Ammon's horn (tissue), 1 donor: ENCODE results near the gene STK40.

Source experiments
- DNase-seq: peaks from one replicate; pipeline ENCODE4 v3.0.0-alpha.2; 2016; ENCODE audit warnings: low spot score

The STK40 gene

DNA sequence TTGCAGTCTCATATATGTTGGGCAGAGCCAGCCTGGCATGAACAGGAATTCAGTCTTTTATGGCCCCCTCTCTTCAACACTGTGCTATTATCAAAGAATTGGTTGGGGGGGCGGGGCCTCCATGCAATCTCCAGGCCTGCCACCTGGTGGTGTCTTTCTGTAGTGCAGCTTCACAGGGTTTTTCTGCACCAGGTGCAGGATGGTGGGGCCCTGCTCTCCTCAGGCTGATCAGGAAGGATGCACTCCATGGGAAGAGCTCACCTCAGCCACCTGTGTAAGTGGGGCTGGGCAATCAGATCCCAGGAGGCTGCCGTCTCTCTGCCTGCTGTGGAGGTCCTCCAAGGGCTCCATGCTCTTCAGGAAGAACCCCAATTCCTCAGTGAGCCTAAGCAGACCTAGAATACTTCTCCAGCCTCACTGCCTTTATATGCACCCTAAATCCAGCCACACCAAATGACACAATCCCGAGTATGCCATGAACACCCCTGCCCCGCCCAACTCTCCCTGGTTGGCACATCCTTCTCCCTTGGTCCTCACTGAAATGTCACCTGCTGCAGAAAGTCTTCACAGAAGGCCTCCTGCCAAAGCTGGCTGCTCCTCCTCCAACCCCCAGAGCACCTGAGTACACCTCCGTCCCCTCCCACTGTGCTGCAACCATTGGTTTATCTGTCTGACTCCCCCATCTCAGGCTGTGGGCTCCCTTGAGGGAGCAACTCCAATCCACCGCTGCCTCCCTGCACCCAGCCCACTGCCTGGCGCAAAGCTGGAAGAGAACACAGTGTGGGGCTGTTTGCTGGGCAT is 16.5 kb downstream of the STK40 start:
- DNase-seq, result peak; percentile 74

DNA sequence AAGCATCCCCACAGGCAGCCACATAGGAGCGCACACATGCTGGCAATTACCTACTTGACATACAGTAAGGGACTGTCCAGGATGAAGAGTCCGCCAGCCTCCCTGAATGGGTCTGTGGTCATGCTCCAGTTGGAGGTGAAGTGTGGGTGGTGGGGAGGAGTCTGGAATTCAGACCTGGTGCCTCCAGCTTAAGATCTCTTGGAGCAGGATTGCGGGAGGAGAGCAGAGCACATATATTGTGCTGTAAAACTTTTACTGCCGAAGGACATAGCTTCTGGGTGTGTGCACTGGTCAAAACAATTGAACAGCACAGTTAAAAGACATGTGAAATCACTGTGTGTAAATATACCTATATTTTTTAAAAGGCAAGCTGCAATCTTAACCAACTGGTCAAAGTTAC is 17.9 kb downstream of the STK40 start:
- no peak for DNase-seq

DNA sequence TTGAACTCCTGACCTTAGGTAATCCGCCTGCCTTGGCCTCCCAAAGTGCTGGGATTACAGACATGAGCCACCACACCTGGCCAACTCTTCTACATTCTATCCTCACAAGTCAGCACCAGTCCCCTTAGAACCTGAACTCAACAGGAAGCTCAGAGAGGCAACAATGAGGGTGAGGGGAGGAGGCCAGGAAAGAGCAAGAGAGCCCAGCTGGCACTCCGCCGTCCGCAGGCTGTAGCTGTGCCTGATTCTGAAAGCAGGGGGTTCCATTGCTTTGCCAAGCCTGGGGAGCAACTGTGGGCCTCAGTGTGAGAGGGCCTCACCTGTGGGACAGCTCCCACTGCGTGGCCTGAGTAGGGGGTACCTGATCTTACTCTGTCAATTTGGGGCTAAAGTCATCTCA is 18.7 kb downstream of the STK40 start:
- DNase-seq, result no peak

DNA sequence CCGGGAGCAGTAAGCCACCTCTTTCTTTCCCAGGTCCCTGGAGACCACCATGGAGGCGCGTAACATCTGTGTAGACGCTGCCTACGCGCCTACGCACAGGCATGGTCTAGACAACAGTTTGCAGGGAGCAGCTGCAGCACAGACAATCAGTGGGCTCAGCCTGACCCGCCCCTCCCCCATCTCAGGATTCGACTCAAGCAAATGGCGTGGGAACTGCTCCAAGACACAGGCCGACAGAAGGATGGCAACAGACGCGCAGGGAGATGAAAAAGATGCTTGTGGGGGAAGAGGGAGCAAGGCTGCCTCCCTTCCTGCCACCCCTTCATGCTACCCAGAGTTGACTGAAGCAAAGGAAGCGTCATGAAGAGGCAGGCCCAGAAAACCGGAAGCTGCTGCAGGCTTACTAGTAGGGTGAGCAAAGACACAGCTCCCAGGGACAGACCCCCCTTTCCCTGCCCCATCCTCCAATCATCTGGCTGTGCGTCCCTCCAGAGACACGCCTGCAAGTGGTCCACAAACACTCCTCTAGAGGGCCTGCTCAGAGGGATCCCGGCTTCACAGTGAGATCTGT is 19.5 kb downstream of the STK40 start:
- DNase-seq, result peak; percentile 80

DNA sequence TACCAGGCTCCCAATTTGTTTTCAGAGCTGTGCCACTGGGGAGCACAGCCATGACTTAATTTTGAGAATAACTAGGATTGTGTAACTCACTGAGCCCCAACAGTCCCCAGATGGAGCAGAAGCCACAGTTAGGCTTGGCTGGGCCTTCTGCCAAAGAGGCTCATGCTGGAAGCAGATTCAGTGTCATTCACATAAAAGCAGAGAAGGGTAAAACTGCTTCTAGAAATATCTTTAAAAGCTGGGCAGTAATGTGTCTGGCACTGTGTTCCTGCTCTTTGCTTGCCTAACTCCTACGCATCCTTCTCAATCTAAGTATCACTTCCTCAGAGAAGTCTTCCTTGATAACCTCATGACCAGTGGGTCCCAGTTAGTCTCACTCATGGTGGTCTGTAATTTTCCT is 20.3 kb downstream of the STK40 start:
- DNase-seq, result peak; percentile 82

DNA sequence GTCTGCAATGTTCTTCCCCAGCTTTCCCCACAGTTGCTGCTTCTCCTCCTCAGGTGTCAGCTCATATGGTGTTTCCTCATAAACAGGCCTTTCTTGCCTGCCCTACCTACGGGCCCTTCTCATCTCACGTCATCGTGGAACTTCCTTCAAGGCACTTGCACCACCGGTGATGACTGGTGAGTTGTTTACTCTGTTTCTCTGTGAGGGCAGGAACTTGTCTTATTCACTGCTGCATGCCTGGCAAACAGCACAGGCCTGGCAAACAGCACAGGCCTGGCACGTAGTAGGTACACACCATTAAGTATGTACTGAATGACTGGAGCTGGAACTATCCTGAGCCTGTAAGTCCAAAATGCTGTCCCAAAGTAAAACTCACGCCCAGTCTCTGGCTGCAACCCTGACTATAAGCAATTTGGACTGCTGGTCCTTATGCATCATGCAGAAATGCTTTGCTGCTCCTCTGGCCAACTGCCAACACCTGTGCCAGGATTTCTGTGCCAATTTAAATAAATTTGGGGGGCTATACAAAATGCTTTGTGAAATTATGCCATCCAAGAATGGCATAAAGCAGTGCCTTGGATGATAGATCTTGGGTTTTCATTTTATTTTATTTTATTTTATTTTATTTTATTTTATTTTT is 25.7 kb downstream of the STK40 start:
- no peak for DNase-seq

DNA sequence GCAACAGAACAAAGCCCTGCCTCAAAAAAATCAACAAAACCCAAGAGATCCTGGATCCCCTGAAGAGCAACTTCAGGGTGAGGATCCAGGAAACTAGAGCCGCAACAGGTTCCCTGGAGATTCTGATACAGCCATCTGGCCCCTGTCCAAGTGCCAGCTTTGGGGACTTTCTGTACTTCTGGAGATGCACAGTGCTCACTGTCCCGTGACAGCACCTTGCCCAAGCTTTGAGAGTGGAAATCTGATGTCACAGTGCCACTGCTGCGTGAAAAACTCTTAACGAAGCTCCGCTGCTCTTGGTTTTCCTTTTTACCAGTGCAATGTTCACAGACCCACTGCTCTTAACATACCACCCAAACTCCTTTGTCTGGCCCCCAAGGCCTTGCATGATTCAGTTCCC is 26.3 kb downstream of the STK40 start:
- no peak for DNase-seq

DNA sequence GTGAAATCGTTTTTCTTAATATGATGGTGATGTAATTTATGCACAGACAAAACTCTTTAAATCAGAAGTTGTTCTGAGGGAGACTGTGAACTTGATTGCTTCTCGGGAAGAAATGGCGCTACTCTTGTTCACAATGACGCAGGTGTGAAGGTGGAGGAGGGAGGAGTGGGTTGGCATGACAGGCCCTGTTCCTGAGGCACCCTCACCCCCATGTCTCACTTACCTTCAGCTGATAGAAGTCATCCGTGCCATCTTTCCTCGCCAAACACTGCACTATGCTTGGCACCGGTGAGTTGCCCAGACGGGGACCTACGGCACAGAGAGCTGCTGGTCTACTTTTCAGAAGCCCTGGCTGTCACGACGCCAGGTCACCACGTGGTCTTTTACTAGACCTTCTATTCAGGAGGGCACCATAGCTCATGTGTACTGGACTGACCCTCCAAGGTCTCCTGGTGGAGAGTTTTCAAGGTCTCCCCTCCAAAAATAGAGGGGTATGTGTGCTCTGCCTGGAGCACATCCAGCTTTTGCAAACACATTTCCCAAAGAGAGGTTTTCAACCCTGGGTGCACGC is 27.1 kb downstream of the STK40 start:
- no peak for DNase-seq

DNA sequence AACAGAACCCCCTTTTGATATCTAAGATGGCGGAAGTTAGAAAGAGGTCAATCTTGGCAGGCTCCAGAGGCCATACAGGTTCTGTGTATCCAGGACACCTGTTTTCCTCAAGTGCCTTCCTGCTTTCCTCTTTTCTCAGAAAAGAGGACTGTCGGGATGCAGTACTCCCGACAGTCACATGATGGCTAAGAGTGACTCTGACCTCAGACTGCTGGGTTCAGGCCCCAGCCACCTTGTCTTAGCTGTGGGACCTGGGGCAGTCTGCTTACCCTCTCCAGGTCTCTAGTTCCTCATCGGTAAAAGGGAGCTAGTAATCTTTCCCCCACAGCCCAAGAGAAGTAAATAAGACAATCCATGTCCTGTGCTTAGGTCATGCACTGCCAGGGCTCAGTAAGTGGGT is 29.9 kb downstream of the STK40 start:
- no peak for DNase-seq

DNA sequence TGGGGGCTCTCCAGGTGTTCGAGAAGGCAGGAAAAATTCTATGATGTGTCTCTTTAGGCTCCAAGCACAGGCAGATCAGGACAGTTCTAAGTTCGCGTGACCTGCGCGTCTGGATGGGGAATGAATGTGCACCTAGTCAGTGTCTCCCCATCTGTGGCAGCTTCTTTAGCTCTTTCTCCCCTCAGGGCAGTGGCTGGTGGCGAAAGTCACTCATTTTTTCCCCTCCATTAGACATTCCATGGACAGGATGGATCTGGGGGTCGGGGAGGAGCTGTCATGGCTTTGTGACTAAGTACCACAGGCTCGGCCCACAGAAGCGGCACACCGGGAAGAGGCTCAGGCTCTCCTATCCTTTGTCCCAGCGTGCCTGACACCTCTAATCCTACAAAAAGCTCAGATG is 31.2 kb downstream of the STK40 start:
- no peak for DNase-seq

DNA sequence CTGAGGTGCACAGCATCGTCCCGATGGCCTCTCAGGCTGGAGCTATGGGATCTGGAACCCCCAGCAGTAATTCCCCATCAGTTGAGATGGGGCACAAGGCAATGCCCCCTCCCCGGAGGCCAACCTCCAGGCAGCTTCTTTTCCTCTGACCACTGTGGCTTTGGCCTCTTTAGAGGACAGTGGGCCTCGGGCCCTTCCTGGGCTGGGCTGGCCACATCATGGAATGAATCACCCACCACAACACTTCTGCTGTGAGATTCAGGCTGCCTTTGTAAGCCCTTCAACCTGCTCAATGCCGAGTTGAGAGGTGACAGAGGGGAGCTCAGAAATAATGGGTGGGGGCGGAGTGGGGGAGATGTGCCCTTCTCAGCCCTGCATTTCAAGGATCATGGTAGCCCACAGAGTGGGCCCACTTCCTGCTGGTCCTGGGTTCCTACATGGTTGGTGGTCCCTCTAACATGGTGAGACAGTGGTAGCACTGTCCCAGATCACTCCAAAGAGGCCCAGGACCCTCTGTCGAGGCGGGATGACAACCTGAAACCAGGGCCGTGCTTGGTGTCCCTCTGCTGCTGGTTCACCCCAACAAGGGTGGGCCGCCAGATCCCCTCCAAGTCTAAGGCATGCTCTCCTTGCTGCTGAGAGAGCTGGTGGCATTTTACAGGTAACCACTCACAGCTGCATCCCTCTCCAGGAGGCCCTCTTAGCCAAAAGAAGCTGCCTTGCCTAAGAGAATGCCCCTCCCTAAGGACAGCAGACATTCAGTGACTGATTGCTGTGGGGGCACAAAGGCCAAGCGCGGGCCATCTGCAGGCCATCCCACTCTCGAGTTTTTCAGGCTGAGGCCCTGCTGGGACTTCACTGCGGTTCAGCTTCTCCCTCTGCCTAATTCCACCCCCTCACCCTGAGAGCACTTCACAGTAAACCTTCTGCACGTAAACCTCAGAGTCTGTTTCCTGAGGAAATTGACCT is 32.5 kb downstream of the STK40 start:
- DNase-seq, result no peak

DNA sequence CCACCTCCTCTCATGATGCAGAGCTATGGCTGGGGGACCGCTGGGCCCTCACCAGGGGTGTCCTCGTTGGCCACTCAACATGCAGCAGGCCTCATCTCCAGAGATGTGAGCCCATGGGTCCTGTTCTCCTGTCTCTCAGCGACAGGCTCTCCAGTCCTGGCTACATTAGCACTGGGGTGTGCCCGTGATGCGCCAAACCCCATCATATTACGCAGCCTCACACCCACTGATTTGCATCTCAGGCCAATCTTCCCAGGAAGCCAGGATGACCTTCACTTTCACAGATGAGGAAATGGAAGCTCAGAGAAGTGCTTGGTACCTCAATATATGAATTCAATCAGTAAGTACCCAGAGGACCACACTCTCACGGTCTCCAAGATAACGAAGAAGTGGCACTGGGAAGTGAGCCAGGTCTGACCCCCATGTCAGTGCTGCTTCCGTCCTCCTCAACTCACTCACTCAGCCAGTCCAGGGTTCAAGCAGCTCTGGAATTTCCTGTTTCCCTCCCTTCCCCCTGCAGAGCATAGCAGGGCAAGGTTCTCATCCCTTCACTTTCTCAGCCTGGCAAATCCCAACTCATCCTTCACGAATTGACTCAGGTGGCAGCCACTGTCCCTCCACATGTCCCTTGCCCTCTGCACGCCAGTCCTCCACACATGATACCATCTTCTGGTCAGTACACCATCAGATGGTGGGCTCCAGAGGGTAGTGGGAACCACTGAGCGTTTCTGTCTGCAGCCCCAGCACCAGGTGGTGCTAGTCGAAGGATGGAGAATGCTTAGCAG is 33.4 kb downstream of the STK40 start:
- DNase-seq, result no peak

DNA sequence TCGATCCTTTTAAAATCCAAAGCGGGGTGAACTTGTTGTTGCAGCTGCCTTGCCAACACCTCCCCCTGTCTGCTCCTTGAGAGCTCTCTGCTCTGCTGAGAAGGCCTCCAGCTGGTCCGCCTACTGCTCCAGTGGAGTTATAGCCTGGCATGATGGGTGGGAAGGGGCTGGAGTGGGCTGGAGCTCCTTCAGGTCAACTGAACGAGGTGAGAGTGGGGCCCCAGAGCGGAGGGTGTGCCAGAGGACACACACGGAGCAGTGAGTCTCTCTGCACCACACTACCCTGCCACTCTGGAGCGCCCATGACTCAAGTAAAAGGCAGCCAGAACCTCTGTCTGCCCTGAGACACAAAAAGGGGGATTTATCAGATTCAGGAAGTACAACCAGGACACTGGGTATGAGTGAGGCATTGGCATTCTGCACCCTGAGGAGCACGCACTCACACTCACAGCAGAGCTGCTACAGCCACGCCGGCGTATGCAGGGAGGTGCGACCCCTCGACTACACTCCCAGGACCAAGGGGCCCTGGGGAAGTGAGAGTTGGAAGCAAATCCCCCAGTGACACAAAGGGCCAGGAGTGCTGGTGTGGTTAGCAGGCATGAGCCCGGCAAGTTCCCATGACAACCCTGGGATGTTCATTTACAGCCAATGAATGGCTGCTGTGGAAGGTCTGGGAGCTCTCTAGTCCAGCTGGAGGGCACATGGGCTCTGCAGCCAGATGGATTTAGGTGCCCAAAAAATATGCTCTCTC is 34.3 kb downstream of the STK40 start:
- DNase-seq, result peak; percentile 45

DNA sequence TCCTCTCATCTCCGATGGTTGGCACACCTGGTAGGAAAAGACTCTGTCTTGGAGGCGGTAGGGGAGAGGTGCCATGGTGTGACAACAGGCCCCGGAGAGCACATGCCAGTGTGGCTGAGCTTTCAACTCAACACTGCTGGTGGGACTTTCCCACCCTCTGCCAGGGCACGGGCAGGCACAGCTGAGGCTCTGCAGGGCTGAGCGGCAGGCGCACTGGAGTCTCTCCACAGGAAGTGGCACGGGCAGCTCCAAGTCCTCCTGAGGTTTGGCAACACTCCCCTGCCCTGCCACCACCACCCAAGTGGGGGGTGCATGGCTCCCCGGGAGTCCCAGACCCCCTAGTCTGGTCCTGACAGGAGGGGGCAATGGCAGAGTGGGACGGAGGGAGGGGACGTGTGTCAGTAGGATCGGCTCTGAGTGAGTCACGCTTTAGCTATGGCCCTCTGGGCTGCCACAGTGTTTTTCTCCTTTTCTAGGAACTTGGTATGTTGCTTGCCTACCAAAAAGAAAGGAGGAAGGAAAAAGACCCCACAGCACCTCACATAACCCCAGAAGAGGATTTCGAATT is 35.0 kb downstream of the STK40 start:
- DNase-seq, result peak; percentile 21

DNA sequence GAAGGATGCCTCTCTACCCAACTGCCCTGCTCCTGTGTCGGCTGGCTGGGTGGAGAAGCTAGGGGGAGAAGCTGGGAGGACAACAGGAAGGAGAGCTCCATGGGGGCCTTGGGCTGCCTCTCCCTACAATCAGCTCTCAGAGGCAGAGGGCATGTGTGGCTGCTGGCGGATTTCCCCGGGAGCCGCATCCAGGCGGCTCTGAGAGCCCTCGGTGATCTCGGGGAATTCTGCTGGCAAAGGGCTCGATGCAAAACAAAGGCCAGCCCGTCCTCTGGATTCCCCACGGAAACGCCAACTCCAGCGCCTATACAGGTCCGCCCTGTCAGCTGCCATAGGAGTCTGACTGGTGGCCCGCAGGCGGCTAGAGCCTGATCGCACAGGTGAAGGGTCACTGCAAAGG is 35.9 kb downstream of the STK40 start:
- DNase-seq, result no peak

DNA sequence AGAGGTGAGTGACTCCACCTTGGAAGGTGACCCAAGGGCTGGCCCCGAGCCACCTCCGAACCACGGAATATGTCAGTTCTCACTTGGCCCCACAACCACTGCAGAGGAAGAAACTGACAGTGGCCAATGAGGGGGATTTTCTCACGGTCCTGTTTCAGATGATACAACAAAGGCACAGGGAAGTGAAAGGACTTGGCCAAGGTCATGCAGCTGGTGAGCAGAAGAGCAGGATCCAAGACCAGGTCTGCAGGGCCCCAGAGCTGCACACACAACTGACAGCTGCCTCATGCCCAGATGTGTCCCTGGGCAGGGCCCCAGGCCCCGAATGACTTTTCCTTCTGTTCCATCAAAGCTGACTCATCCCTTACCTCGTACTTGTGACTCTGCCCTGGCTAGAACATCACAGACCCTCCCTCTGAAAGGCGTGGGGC is 36.5 kb downstream of the STK40 start:
- no peak for DNase-seq

DNA sequence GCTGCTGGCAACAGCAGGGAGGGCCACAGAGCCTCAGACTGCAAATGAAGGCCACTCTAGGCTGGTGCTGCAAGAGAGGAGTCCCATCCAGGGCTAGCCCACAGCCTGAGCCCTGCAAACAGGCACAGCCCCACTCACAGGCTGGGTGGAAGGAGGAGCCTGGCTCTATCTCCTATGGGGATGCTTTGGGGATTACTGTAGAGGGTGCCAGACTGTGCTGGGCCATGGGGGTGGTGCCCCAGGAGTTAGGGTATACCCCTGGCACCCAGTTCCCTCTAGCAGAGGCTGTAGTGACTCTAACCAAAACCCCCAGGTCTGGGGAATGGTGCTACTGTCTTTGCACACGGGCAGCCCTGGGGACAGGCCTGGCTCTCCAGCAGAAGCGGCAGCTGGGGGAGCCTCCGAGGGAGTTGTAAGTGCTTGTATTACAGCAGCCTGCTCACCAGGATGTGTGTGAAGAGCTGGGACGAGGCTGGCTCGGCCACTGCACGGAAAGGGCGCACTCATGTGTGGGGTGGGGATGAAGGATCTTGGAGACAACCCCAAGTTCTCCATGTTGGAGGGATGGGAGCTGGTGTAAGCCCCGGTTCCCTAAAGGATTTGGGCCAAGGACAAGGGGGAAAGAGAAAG is 38.9 kb downstream of the STK40 start:
- DNase-seq, result no peak

DNA sequence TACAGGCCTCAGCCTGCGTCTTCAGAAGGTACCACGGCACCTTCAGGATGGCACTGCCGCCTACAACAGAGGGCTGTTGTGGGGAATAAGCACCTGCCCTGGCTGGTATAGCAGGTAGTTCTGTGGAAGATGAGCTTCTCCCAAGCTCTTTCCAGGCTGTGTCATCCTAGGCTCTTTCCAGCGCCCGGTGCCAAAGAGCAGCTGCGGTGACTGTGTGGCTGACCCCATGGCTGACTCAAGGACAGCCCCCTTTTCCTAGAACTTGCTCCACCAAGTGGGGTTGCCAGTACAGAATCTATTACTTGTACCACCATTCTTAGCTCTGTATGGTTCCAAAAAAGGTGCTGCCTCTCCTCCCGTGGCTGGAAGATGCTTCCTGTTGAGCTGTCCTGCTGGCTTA is 40.4 kb downstream of the STK40 start:
- DNase-seq, result no peak

DNA sequence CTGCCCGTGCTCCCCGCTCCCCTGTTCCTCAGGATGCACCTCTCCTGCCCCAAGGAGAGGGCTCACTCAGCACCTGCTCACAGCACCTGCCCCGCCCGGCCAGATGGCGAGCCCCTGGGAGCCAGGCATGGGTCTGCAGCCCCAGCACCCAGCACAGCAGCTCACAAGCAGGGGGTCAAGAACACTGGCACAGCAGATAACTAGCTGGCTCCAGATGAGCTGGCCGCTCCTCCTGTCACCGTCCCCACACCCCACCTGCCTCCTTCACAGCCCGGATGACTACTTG is 41.4 kb downstream of the STK40 start:
- no peak for DNase-seq
